HPDE6-E6E7 (cell line): ENCODE measurements around the gene ITGB1.
A peak's percentile ranks its signal among the peaks of the same experiment; 100 is the strongest.
"Not testable (repeated sequence)": the region's sequence is repeated elsewhere in the genome, so short reads cannot be mapped to it uniquely, and the experiment has no call there.

ENCODE experiments used
- DNase-seq: peaks from one replicate; pipeline ENCODE4 v3.0.0; 2011; ENCODE audit warnings: missing footprints; ENCODE audit errors: extremely low spot score

The ITGB1 gene

DNA sequence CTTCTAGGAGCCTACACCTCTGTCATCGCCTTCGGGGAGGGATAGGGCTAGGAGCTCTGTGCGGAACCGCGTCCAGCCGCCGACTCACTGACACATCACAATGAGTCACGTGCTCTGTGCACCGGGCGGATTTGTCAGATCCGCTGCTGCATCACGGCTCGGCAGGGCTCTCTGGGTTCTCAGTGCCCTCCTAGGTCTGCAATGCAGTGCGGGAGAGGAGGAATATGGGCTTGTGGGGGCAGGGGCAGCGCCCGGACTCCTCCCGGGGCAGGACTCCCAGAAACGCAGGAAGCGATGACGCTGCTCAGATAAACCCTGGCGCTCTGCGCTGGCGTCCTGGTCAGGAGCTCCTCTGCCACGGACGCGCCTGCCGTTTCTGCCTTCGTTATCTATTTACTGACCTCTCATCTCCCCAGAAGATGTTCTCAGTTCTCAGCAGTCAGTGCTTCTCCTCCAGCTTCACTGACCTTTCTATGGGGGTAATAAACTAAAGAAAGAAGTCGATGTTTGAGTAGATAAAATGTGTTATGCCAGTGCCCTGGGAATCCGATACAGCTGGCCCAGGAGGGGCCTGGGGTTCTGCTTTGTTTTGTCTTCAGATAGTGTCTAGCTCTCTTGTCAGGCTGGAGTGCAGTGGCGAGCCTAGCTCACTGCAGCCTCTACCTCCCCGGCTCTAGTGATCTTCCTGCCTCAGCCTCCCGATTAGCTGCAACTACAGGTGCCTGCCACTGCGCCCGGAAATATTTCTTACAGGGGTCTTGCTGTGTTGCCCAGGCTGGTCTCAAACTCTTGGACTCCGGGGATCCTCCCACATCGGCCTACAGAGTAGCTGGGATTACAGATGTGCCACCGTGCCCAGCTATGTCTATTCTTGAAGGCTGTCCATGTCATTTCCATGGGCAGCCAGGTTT is 22.8 kb upstream of the ITGB1 start:
- peak; percentile 52 for DNase-seq

DNA sequence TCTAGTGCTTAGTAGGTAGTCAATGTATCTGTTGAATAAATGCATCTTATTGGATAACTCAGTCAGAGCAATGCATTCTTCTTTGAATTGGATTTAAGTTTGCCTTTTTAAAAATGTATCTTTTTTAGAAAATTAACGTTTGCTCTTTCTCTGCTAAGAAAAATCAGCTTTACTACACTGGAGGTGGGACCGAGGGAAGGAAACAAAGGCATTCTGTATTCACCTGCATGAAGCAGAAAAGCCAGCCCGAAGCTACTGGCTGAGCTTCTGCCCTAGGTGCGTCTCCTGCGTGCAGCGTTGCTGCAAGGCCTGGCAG is 22.2 kb upstream of the ITGB1 start:
- DNase-seq: no peak

DNA sequence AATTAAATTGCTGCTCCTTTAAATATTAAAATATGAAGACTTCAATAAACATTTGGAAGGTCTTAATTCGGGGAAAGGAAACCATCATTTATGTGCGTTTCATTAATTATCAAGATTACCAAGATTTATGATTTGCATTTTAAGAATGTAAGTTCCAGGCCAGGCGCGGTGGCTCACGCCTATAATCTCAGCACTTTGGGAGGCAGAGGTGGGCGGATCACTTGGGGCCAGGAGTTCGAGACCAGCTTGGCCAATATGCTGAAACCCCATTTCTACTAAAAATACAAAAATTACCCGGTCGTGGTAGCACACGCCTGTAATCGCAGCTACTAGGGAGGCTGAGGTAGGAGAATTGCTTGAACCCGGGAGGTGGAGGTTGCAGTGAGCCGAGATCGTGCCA is 21.7 kb upstream of the ITGB1 start:
- DNase-seq: not testable (repeated sequence)

DNA sequence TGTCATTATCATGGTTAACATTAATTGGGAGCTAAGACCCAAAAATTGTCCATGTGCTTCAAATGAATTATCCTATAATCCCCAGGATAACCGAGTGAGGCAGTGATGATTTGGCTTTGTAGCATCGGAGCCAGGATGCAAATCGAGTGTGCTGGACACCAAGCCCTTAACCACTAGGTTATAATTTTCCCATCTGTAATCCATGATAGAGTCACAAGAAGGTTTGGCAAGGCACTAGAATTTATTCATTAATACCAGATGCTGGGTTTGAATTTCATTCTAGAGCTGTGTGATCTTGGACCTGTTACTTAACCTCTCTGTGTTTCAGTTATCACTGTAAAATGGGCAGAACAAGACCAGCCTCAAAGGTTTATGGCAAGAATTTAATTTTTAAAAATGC is 21.0 kb upstream of the ITGB1 start:
- no peak for DNase-seq

DNA sequence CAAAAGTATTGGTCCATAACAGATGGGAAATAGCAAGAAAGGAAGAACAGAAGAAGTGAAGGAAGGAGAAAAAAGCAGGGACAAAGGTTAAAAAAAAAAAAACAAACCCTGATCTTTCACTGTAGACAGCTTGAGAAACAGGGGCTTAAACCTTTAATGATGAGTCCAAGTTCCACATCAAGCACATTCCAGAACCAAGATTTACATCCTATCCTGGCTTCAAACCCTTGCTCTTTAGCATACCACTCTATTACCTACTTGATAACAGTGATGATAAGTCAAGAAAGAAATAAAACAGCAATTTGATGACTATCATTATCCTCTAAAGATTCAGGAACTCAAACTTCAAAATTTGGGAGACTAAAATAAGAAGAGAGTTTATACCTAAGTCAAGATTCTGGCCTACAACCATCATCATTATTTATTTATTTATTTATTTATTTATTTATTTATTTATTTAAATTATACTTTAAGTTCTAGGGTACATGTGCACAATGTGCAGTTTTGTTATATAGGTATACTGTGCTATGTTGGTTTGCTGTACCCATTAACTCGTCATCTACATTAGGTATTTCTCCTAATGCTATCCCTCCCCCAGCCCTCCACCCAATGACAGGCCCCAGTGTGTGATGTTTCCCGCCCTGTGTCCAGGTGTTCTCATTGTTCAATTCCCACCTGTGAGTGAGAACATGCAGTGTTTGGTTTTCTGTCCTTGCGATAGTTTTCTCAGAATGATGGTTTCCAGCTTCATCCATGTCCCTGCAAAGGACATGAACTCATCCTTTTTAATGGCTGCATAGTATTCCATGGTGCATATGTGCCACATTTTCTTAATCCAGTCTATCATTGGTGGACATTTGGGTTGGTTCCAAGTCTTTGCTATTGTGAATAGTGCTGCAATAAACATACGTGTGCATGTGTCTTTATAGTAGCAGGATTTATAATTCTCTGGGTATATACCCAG is 20.1 kb upstream of the ITGB1 start:
- DNase-seq: not testable (repeated sequence)

DNA sequence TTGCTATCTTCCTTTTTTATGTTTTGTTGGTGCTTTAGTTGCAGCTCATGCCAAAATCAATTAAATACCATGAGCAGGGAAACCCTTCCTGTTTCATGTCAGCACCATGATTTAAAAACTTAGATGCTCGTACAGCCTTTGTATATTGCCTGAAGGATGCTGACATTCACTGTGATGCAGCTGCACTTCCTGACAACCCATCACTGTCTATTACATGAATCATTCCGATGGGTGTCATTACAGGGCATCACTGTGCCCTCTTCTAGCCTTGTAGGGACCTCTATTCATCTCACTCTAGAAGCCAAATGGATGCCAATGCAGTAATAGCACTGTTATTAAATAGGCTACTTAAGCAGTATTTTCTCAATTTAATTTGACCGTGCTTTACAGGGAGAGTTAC is 18.3 kb upstream of the ITGB1 start:
- no peak for DNase-seq

DNA sequence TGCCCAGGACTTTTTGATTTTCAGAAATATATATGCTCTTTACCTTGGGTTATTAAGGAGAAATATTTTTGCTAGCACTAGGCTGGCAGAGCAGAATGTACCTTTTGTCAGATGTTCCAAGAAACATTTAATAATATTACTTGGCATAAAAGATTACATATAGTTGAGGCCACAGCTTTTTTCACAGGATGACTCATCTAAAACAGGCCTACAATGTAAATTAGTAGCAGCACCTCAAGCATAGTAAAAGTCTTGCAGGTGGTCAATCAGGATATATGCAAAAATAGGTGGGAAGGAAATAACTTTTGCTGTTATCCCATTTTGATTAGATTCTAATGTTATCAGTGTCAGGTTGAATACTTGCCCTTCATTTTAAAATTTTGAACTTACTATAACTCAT is 14.9 kb upstream of the ITGB1 start:
- DNase-seq: no peak

DNA sequence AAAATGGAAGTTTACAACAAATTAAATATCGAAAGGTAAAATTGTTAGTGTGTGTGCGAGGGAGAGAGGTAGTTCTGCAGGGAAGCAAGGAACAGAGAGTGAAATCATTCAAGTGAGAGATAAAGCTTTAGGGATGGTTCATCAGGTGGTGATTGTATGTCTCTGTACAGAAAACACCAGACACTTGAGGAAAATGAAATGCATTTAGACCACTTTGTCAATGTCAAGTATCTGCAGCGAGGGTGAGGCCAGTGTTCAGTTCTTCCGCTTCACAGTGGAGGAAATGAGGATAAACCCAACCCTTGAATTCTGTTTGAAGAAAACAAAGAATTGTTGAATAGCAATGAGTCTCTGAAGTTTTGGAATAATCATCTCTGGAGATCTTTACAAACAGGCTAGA is 14.4 kb upstream of the ITGB1 start:
- no peak for DNase-seq

DNA sequence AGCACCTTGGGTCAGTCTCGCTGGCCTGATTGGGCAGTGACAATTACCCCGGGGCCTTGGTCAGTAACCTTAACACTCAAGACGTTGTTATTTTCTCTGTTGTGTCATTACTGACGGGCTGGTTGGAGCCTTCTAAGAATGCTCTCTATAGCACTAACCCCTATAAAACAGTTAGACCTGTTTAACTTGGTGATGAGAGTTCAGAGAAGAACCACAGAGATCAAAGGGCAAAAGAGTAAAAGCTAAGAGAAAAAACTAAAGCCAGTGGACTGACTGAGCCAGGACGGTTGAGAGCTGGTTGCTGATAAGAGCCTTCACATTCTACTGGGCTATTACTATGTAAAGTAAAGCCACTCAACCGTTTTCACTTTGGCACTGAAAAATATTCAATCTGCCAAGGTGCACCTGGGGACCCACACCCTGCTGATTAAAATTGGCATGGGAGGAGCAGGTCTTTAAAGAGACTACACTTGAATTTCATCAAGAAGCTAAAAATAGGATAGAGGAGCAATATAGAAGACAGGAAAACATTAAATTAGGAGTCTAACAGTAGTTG is 13.6 kb upstream of the ITGB1 start:
- no peak for DNase-seq

DNA sequence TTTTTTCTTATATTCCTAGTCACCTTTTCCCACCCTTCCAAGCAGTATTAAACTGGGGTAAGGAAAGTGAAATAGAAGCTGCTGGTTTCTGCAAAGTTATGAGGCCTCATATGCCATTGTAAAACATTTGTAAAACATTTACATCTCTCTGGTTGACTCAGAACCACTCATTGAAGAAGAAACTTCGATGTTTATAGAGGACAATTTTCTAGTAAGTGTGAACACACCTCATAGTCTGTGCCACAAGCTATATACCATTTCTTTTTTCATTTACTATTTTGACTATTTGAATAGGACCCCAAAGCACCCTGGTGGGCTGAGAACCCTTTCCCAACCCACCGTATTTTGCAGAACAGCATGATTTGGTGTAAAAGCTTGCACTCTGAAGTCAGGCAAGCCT is 12.9 kb upstream of the ITGB1 start:
- DNase-seq: no peak

DNA sequence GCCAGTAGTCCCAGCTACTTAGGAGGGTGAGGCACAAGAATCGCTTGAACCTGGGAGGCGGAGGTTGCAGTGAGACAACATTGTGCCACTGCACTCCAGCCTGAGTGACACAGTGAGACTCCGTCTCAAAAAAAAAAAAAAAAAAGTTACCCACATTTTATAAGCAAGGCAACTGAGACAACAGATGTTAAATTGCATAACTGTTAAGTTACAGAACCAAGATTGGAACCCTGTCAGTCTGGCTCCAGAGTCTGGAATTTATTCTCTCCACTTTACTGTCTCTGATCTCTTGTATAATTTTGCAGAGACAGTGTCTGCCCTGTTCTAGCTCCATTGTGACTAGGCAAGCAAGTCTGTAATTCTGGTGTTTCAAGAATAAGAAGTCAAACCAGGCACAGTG is 6.2 kb upstream of the ITGB1 start:
- DNase-seq: no peak

DNA sequence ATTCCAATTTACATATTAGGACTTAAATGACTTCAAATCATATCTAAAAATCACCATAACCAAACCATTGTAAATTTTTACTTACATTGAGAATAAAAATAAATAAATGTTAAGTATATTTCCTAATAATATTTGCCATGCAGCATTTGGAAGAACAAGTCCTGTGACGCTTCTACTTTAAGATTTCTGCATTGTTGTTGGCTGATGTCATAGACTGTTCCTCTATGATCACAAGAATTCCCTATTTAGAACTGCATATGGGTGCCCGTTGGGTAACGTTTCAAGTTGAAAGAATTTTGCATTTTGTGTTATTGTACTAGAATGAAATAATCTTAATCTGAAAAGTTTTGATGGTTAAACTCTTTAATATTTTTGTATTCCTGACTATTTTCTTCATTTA is 5.1 kb upstream of the ITGB1 start:
- DNase-seq: no peak

DNA sequence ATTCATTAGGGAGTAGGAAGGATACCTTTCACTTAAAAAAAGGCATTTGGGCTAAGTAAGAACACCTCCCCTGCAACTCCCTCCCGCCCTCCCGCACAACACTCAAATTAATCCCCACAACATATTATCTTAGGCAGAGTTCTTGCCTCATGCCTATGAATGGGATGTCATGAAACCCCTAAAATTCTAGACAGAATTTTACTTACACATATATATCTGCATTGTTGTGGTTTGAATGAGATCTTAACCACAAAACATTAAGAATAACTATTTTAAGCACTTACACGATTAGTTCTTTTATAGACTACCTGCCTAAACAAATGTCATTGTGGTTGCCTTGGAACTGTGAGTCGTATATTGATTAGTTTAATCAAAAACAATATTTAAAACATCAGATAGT is 4.5 kb upstream of the ITGB1 start:
- no peak for DNase-seq

DNA sequence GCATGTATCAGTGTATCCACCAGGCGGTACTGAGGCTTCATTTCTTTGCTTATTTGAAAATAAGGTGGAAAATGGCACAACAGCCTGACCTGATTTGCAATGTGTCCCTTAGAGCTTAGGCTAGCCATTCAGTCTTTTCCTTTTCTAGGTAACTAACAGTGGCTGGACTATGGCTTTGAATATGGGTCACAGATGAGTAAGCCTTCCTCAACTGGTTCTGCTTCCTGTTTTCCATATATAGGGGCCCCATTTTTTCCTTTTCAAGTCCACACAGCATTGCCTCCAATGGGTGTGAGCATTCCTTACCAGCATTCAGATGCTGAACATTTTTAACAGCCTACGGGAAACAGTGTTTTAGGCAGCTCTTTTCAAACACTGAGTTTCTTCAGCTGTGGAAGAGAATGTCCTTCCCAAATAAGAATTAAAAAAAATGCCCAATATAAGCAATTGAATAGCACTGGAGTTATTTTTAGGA is 3.9 kb upstream of the ITGB1 start:
- DNase-seq: peak; percentile 7

DNA sequence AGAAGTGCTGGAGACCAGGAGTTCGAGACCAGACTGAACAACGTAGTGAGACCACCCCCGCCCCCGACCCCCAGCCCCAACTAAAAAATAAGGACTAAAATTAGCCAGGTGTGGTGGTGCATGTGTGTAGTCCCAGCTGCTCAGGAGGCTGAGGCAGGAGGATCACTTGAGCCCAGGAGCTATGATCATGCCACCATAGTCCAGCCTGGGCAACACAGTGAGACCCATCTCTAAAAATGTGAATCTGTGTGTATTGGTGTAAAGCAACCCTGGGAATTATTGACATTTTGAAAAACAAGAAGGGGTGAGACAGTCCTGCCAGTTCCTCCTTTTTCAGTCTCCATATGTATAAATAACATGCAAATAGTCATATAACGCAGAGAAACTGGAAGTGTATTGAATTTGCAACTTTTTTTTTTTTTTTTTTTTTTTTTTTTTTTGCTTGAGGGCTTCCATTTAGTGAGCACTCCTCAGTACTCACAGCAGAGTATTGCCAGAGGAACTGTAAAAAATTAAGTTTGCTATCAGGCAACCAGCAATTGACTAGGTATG is 3.4 kb upstream of the ITGB1 start:
- no peak for DNase-seq

DNA sequence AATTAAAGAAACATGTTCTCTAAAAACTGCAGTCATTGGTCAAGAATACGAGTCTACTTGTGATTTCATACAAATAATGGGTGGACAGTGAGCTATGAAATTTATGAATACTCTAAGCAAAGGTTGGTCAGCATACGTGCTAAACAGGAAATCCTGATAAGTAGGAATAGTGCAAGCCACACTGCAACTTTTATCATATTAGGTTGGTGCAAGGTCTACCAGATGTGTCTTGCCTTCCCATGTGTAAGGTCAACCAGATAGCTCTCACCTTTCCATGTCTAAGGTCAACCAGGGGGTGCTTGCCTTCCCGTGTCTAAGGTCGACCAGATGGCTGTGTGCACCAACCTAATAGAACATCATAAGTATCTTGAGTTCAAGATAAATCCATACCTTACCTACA is 2.0 kb upstream of the ITGB1 start:
- no peak for DNase-seq

DNA sequence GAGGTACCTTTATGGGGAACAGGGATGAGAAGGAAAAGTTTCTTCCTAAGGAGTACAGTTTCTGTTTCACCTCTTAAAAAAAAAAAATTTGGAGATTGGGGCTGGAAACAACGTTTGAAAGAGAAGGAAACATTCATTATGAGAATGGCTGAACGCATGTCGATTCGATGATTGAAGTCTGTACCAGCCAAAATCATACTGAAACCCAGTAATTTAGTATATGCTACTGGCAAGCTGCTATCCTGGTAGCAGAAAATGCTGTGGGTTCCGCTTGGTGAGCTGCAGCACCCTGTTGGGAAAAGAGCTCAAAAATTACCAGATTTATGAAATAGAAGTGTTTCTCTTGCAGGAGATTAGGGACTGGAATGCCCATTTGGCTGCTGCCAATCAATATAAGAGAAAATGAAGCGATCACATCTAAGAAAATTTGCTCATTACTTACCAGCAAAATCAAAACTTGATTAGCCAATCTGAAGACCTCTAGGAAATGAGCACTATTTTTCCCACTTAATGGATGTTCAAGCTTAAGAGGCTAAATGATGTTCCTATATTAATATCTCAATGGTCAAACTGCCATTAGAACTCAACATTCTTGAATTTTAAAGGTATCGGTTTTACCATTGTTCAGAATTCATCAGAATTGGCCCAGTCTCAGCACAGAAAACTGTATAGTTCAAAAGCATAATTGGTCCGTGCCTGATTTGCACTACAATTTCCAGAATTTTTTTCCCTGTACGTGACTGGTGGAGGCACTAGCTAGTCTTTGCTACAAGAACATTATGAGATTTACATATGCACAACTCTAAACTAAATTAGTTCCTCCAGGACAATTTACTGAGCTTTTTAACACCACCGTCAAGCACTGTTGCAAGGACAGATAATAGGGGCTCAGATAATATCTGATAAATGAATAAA is 1.2 kb upstream of the ITGB1 start:
- no peak for DNase-seq

DNA sequence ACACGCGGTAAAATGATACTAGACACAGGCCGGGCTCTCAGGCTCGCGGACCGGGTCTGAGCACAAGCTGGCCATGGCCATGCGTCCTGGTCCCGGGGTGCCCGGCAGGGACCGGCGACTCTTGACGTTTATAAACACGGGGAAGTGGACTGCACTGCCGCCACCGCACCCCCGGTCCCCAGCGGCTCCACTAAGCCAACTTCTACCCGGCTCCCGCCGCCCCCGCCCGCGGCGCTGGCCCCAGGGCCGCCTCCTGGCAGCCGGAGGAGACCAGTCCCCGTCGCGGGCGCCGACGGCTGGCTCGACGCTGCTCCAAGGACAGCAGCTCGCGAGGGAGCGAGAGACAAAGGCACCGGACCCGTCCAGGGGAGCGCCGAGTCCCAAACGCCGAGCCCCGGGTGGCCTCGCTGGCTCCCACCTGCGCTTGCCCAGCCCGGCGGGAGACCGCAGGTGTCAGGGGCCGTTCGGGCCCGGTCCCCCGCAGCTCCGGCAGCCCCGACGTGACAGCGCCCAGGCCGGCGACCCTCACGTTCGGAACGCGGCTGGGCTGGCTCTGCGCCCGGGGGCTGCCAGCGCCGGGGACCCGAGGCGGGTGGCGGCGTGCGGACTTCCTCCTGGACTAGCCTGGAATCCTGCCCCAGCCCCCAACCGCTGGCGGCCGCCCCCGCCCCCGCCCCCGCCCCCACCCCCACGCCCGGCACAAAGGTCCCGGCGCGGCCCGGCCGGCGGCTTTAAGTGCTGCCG is 517 bp downstream of the ITGB1 start:
- no peak for DNase-seq

DNA sequence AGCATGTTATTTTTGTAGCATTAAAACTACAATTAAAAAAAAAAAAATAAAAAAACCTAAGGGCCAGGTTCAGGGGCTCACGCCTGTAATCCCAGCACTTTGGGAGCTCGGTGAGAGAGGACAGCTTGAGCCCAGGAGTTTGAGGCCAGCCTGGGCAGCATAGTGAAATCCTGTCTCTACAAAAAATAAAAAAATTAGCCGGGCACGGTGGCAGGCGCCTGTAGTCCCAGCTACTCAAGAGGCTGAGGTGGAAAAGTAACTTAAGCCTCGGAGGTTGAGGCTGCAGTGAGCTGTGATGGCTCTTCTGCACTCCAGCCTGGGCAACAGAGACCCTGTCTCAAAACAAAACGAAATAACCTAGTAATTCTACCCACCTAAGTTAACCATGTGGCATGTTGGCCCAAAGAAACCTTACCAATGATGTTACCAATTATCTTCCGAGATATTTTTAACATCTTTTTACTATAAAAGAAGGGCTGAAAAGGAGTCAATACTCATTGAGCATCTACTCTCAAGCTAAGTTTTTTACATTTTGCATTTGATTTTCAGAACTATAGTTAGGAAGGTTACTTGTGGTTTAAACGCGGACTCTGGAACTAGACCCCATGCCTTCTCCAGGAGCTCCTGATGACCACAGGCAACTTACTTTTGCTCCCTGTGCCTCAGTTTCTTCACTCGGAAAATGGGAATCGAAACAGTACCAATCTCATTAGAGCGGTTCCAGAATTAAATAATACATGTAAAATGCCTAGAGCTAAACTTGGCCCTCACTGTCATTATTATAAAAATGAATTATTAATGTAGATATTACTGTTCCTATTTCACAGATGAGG is 1.4 kb downstream of the ITGB1 start:
- no peak for DNase-seq
